Peyer's patch (tissue), 4 donors: Measurements from ENCODE around the gene TMEM204. TPM values are rescaled to one million over a fixed set of nuclear protein-coding genes. Genes with fewer than 3 reads are reported as not detected.

Source experiments
- DNase-seq, 3 donors: peaks; one replicate each; pipeline ENCODE4 v3.0.0-alpha.2; 2017 to 2019
- H3K27ac ChIP-seq, 4 donors: fragments of 200-600 bp; sonication (generic); one replicate each; pipeline ENCODE4 v1.5.1; 2016 to 2019
- H3K27me3 ChIP-seq, 2 donors: fragments of 200-600 bp; sonication (generic); one replicate each; pipeline ENCODE4 v1.5.1; 2019
- H3K36me3 ChIP-seq, 3 donors: fragments of 200-600 bp; sonication (generic); one replicate each; pipeline ENCODE4 v1.5.1; 2016 to 2019
- H3K4me1 ChIP-seq, 4 donors: fragments of 200-600 bp; sonication (generic); one replicate each; pipeline ENCODE4 v1.5.1; 2016 to 2019
- H3K4me3 ChIP-seq, 4 donors: fragments of 200-600 bp; sonication (generic); 1 replicate in 3 of 4; 2 replicates in 1 of 4; pipeline ENCODE4 v1.5.1; 2016 to 2019; ENCODE audit warnings: mild to moderate bottlenecking in 1 of 4
- H3K9me3 ChIP-seq, 4 donors: fragments of 200-600 bp; sonication (generic); one replicate each; pipeline ENCODE4 v1.5.1; 2016 to 2019; ENCODE audit warnings: mild to moderate bottlenecking in 1 of 4
- POLR2A ChIP-seq, 2 donors: fragments of 450-650 bp; IDR thresholded peaks; one replicate each; pipeline ENCODE4 v1.5.1; 2017; ENCODE audit warnings: antibody characterized with exemption in 2 of 2, mild to moderate bottlenecking in 2 of 2, moderate library complexity in 2 of 2
- total RNA-seq, 4 donors: library from RNA; depleted of rRNA; stranded (reverse); fragments of >200 nt; gene quantifications; one replicate each; pipeline ENCODE4 v1.1.0, GENCODE V29; 2016
- TF ChIP-seq, protein P1 (sequence below), 6 experiments: fragments of 450-650 bp in 4 of 6; fragments of 200-600 bp in 2 of 6; sonication (generic) in 1 of 6; IDR thresholded peaks; one replicate each; pipeline ENCODE4 v1.5.1; 2017 to 2019; ENCODE audit warnings: antibody characterized with exemption in 6 of 6, mild to moderate bottlenecking in 3 of 6, moderate library complexity in 1 of 6

The TMEM204 gene
- total RNA-seq: 10 to 100 TPM in 3 of 4 donors, 1 to 10 TPM in 1; 7.4 to 42.1 (median 11.6) TPM

- Histone ChIP-seq H3K27me3 (no peaks in the 10 kb centered on the region), H3K4me3 (peak within 1 kb of the TSS; percentile 51 to 76 (median 70)), H3K4me1 (peaks cover 0 to 44% (median 17%) of the 10 kb centered on the region in 4 donors), H3K36me3 (peaks cover 0 to 27% (median 0%) of the 10 kb centered on the region in 3 donors), H3K9me3 (no peaks in the 10 kb centered on the region), H3K27ac (peak within 1 kb of the TSS; percentile 80 to 95 (median 89))
- DNase-seq: peak in 2 of 3 donors; percentile 62 to 80
- TF ChIP-seq, protein P1, sequence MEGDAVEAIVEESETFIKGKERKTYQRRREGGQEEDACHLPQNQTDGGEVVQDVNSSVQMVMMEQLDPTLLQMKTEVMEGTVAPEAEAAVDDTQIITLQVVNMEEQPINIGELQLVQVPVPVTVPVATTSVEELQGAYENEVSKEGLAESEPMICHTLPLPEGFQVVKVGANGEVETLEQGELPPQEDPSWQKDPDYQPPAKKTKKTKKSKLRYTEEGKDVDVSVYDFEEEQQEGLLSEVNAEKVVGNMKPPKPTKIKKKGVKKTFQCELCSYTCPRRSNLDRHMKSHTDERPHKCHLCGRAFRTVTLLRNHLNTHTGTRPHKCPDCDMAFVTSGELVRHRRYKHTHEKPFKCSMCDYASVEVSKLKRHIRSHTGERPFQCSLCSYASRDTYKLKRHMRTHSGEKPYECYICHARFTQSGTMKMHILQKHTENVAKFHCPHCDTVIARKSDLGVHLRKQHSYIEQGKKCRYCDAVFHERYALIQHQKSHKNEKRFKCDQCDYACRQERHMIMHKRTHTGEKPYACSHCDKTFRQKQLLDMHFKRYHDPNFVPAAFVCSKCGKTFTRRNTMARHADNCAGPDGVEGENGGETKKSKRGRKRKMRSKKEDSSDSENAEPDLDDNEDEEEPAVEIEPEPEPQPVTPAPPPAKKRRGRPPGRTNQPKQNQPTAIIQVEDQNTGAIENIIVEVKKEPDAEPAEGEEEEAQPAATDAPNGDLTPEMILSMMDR (IDR thresholded peaks at IDR 0.05): no peak
- peak; percentile 17 to 40 for TF ChIP-seq POLR2A (IDR thresholded peaks at IDR 0.05)
Measured at GRCh38 chr16:1533443-1533951, at the start of gene TMEM204. Gene TMEM204 (plus strand): TSS chr16:1533666. CDS start chr16:1534276, 610 bp downstream.

GRCh38 chr16:1485847-1486496, 47.5 kb upstream of the TMEM204 start:
- Histone ChIP-seq H3K27ac (no peak overlapping the region), H3K9me3 (no peaks in the 10 kb centered on the region), H3K4me3 (no peak overlapping the region), H3K36me3 (no peaks in the 10 kb centered on the region), H3K27me3 (no peaks in the 10 kb centered on the region), H3K4me1 (no peaks in the 10 kb centered on the region)
- TF ChIP-seq, protein P1 (IDR thresholded peaks at IDR 0.05): no peak
- no peak for TF ChIP-seq POLR2A (IDR thresholded peaks at IDR 0.05)
- DNase-seq: no peak

DNA sequence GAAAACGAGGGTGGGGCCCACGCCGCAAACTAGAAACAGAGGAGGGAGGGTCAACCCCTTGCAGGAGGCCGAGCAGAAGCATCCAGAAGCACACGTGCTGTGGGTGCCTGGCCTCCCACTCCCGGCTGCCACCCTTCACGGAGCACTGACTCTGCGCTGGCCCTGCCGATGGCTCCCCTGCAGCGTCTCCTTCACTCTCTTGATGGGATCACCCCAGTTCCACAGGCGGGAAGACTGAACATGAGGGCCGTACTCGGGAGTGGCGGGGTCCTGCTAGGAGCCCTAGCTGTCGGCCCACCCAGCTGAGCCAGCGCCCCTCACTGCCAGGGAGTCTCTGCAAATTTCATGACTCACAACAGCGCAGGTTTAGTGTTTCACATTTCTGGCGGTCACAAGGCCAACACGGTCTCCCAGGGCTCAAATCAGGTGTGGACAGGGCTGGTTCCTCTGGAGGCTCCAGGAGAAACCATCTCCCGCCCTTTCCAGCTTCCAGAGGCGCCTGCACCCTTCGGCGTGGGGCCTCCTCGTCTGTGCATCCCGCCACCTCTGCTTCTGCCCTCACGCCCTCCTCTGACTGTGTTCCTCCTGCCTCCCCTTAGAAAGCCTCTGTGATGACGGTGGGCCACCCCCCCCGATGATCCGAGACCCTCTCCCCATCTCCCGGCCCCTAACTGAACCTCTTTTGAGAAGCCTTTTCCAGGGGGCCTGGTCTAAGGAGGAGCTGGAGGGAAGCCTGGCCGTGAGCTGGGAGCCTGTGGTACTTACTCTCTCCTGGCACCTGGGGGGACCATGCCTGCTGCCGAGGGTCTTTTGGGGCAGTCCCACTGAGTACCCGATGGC, 46.7 kb upstream of the TMEM204 start:
- H3K27me3 ChIP-seq: no peaks in the 10 kb centered on the region
- no peak for DNase-seq
- H3K27ac ChIP-seq: no peak overlapping the region
- H3K9me3 ChIP-seq: no peaks in the 10 kb centered on the region
- no peak for TF ChIP-seq POLR2A (IDR thresholded peaks at IDR 0.05)
- TF ChIP-seq, protein P1 (IDR thresholded peaks at IDR 0.05): no peak
- no peaks in the 10 kb centered on the region for H3K36me3 ChIP-seq
- H3K4me1 ChIP-seq: no peaks in the 10 kb centered on the region
- no peak overlapping the region for H3K4me3 ChIP-seq

DNA sequence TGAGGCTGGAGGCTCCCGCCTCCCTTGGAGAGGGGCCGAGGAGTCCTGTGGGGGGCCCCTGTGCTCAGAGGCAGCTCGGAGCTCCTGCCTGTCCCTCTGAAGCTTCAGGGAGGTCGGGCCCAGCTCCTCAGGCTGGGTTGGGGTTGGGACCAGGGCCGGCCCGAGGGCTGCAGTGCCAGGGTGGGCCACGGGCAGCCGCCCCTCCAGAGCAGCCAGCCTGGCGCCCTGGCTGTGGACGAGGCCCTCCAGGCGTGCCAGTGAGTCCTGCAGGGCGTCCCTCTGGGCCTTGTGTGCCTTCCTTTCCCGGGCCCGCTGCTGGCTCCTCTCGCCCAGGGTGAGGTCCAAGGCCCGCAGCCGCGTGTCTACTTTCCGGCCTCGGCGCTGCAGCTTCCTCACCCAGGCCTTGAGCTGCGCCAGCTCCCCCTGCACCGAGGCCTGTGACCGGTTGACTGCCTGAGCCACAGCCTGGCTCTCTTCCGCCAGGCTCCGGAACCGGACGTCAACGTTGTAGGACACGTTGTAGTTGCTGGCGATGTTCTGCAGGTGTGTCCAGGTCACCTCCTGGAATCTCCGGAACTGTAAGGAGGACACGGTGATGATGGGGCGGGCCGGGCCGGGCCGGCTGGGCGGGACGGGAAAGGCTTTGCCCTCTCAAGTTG, 45.9 kb upstream of the TMEM204 start:
- Histone ChIP-seq H3K27me3 (no peaks in the 10 kb centered on the region), H3K9me3 (no peaks in the 10 kb centered on the region), H3K4me1 (peaks cover 0 to 3% (median 2%) of the 10 kb centered on the region in 4 donors), H3K4me3 (no peak overlapping the region), H3K27ac (no peak overlapping the region), H3K36me3 (no peaks in the 10 kb centered on the region)
- TF ChIP-seq, protein P1 (IDR thresholded peaks at IDR 0.05): no peak
- TF ChIP-seq POLR2A (IDR thresholded peaks at IDR 0.05): no peak
- DNase-seq: no peak

DNA sequence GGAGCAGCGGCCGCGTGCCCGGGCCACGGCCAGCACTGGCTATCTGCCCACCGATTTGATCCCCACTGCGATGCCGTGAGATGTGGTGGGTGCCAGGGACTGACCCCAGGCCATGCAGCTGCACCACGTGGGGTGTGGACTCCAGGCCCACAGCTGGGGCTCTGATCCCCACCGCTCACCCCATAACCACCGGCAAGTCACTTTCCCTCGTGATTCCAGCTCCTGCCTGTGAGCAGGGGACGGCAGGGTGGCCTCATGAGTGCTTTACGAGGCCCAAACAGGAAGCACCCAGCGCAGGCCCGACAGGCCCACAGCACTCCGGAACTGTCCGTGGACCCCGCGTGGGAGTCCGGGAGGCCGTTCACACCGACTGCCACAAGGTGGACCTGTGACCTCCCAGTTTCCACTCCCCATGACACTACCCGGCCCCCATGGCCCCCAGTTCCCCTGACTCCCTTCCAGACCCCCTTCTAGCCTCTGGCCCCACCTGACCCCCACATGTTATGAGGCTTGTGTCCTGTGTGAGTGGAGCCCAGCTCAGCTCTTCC, 45.3 kb upstream of the TMEM204 start:
- no peak for TF ChIP-seq POLR2A (IDR thresholded peaks at IDR 0.05)
- TF ChIP-seq, protein P1 (IDR thresholded peaks at IDR 0.05): no peak
- Histone ChIP-seq H3K9me3 (no peaks in the 10 kb centered on the region), H3K4me1 (peaks cover 0 to 7% (median 5%) of the 10 kb centered on the region in 4 donors), H3K27me3 (no peaks in the 10 kb centered on the region), H3K36me3 (no peaks in the 10 kb centered on the region), H3K4me3 (no peak overlapping the region), H3K27ac (no peak overlapping the region)
- no peak for DNase-seq
